ENCODE measurements around the gene OPA1.

DNA sequence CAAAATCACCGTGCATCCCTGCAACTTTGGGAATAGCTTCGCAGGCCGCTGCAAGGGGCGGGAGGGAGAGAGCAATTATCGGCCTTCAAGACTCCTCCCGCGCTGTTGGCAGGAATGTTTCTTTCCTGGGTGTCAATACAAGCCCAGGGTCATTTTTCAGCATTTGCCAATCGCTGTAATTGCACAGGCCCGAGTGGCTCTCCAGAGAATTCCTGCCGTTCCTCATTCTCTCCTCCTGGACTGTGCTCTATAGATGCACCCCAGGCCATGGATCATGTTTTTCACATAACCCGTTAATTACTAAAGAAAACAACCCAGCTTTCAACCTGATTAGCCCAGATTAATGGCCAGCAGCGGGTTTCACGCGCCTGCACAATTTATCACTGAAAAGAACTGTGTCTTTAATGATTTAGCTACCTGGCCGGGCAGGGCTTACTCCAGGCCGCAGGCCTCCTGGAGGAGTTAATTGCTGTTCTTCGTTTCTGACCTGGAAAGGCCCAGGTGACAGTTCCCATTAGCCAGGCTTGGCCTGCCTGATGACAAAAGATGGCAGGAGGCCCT is 144.3 kb downstream of the OPA1 start:
- TF ChIP-seq CTCF (IDR thresholded peaks at IDR 0.05 in 8 of 11, conservative IDR thresholded peaks at IDR 0.05 in 3 of 11), result no peak
- no peak for TF ChIP-seq POLR2A (IDR thresholded peaks at IDR 0.05)

Measured in spleen (tissue), 7 donors.